ENCODE measurements around the gene ARHGAP42.
A peak's percentile ranks its signal among the peaks of the same experiment; 100 is the strongest.
"Not testable (repeated sequence)": the region's sequence is repeated elsewhere in the genome, so short reads cannot be mapped to it uniquely, and the experiment has no call there.

Gene ARHGAP42

GRCh38 chr11:100687054-100687629 is at the start of gene ARHGAP42:
Gene ARHGAP42, plus strand, starts transcription at chr11:100687288. Its CDS starts 391 bp downstream, at chr11:100687679.
- DNase-seq, result no peak

GRCh38 chr11:100637706-100638105 is 49.4 kb upstream of the ARHGAP42 start:
- DNase-seq, result no peak

- DNase-seq, result no peak
Observed at GRCh38 chr11:100638648-100639047, 48.4 kb upstream of the ARHGAP42 start.

GRCh38 chr11:100639140-100639539 is 47.9 kb upstream of the ARHGAP42 start:
- DNase-seq, result no peak

GRCh38 chr11:100640071-100640470 is 47.0 kb upstream of the ARHGAP42 start:
- DNase-seq, result no peak

- DNase-seq, result no peak
Observed at GRCh38 chr11:100640646-100641045, 46.4 kb upstream of the ARHGAP42 start.

- DNase-seq, result no peak
Observed at GRCh38 chr11:100641456-100641855, 45.6 kb upstream of the ARHGAP42 start.

GRCh38 chr11:100646545-100646944 is 40.5 kb upstream of the ARHGAP42 start:
- DNase-seq, result no peak

- no peak for DNase-seq
Observed at GRCh38 chr11:100647861-100648260, 39.2 kb upstream of the ARHGAP42 start.

- DNase-seq, result no peak
Observed at GRCh38 chr11:100663583-100663982, 23.5 kb upstream of the ARHGAP42 start.

- DNase-seq, result no peak
Observed at GRCh38 chr11:100663996-100664395, 23.1 kb upstream of the ARHGAP42 start.

- not testable (repeated sequence) for DNase-seq
Observed at GRCh38 chr11:100666816-100667215, 20.3 kb upstream of the ARHGAP42 start.

GRCh38 chr11:100667449-100667848 is 19.6 kb upstream of the ARHGAP42 start:
- no peak for DNase-seq

- no peak for DNase-seq
Observed at GRCh38 chr11:100670140-100670539, 16.9 kb upstream of the ARHGAP42 start.

GRCh38 chr11:100671471-100671870 is 15.6 kb upstream of the ARHGAP42 start:
- no peak for DNase-seq

GRCh38 chr11:100672498-100673033 is 14.5 kb upstream of the ARHGAP42 start:
- DNase-seq, result no peak

GRCh38 chr11:100673063-100673462 is 14.0 kb upstream of the ARHGAP42 start:
- DNase-seq, result no peak

GRCh38 chr11:100674212-100674611 is 12.9 kb upstream of the ARHGAP42 start:
- DNase-seq, result no peak

GRCh38 chr11:100675115-100675650 is 11.9 kb upstream of the ARHGAP42 start:
- DNase-seq, result no peak

- DNase-seq, result no peak
Observed at GRCh38 chr11:100676901-100677300, 10.2 kb upstream of the ARHGAP42 start.

- no peak for DNase-seq
Observed at GRCh38 chr11:100677796-100678195, 9.3 kb upstream of the ARHGAP42 start.

GRCh38 chr11:100680070-100680469 is 7.0 kb upstream of the ARHGAP42 start:
- DNase-seq, result no peak

GRCh38 chr11:100681064-100681502 is 6.0 kb upstream of the ARHGAP42 start:
- peak; percentile 8 for DNase-seq

- DNase-seq, result no peak
Observed at GRCh38 chr11:100682247-100682969, 4.7 kb upstream of the ARHGAP42 start.
